GM19468 (cell line): ENCODE measurements around the gene AMH.
"Not testable (repeated sequence)": the region's sequence is repeated elsewhere in the genome, so short reads cannot be mapped to it uniquely, and the experiment has no call there.

Experiments used
- ATAC-seq: cut with Tn5 transposase; IDR thresholded peaks from one replicate; pipeline ENCODE4 v1.9.1; 2021; ENCODE audit warnings: mild to moderate bottlenecking, moderate library complexity, moderate number of reproducible peaks; ENCODE audit not compliant: unreplicated experiment; ENCODE audit errors: extremely low read depth

AMH gene

GRCh38 chr19:2281265-2282061 lies 32.3 kb downstream of the AMH start:
- ATAC-seq = not testable (repeated sequence)

GRCh38 chr19:2282062-2282861 lies 33.1 kb downstream of the AMH start, which contains the start of gene PEAK3:
Gene PEAK3 (minus strand): TSS chr19:2282175. CDS start chr19:2280931, 1,244 bp downstream.
- no peak for ATAC-seq

GRCh38 chr19:2282862-2283237 lies 33.7 kb downstream of the AMH start:
- ATAC-seq = no peak

GRCh38 chr19:2283835-2284507 lies 34.8 kb downstream of the AMH start:
- ATAC-seq = no peak

- no peak for ATAC-seq
Measured at GRCh38 chr19:2286402-2287140, 37.4 kb downstream of the AMH start.

- no peak for ATAC-seq
Measured at GRCh38 chr19:2287585-2288337, 38.6 kb downstream of the AMH start.

GRCh38 chr19:2288338-2288817 lies 39.3 kb downstream of the AMH start:
- ATAC-seq = no peak

- ATAC-seq = no peak
Measured at GRCh38 chr19:2288818-2289713, 39.9 kb downstream of the AMH start.

- ATAC-seq = no peak
Measured at GRCh38 chr19:2289714-2290435, 40.8 kb downstream of the AMH start.

- ATAC-seq = no peak
Measured at GRCh38 chr19:2290441-2291184, 41.5 kb downstream of the AMH start.

- ATAC-seq = no peak
Measured at GRCh38 chr19:2291185-2291751, 42.1 kb downstream of the AMH start.

- no peak for ATAC-seq
Measured at GRCh38 chr19:2294687-2295335, 45.7 kb downstream of the AMH start.

GRCh38 chr19:2296141-2296540 lies 47.0 kb downstream of the AMH start:
- ATAC-seq = no peak

- no peak for ATAC-seq
Measured at GRCh38 chr19:2300533-2300932, 51.4 kb downstream of the AMH start.
